SK-N-MC (cell line): ENCODE results near the gene WDR4.
"Not testable (repeated sequence)": the region's sequence is repeated elsewhere in the genome, so short reads cannot be mapped to it uniquely, and the experiment has no call there.

ENCODE experiments used
- EZH2 ChIP-seq: fragments of 200-600 bp; sonication (generic); IDR thresholded peaks from one replicate; pipeline ENCODE4 v1.6.1; 2017; ENCODE audit warnings: antibody characterized with exemption
- FOXP2 ChIP-seq: optimal IDR thresholded peaks from 2 replicates; pipeline ENCODE3; 2011; ENCODE audit warnings: mild to moderate bottlenecking, moderate library complexity; ENCODE audit not compliant: insufficient read depth; ENCODE audit errors: extremely low read length, control extremely low read depth
- POLR2AphosphoS5 ChIP-seq: IDR thresholded peaks from 2 replicates; pipeline ENCODE4 v1.6.1; 2012; ENCODE audit warnings: mild to moderate bottlenecking, low read depth, low read length, borderline replicate concordance

GRCh38 chr21:42807293-42807895, 71.9 kb downstream of the WDR4 start:
- TF ChIP-seq POLR2AphosphoS5, EZH2, FOXP2: not testable (repeated sequence)
